ENCODE results near the gene FCRLA. TPM values are rescaled to one million over a fixed set of nuclear protein-coding genes. Genes with fewer than 3 reads are reported as not detected.
A peak's percentile ranks its signal among the peaks of the same experiment; 100 is the strongest.

Gene FCRLA
- total RNA-seq, 1 experiment from 2014 or later: not detected

DNA sequence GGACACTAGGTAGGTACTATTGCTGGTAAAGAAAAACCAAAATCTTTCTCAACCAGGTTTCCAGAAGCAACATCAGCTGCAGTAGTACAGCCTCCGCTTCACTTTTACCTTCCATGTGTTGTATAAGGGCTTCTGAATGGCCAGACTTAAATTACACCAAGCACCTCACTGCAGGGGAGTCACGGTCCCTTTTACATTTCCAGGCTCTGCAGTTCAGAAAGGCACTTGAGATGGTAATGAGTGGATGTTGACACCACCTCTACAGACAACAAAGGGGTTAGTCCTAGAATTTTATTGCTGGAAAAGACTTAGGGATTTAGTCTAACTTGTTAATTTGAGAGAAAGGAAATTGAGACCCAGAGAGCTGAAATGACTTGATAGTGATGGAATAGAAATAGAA is 30.6 kb downstream of the FCRLA start:
- TF ChIP-seq, protein P1, sequence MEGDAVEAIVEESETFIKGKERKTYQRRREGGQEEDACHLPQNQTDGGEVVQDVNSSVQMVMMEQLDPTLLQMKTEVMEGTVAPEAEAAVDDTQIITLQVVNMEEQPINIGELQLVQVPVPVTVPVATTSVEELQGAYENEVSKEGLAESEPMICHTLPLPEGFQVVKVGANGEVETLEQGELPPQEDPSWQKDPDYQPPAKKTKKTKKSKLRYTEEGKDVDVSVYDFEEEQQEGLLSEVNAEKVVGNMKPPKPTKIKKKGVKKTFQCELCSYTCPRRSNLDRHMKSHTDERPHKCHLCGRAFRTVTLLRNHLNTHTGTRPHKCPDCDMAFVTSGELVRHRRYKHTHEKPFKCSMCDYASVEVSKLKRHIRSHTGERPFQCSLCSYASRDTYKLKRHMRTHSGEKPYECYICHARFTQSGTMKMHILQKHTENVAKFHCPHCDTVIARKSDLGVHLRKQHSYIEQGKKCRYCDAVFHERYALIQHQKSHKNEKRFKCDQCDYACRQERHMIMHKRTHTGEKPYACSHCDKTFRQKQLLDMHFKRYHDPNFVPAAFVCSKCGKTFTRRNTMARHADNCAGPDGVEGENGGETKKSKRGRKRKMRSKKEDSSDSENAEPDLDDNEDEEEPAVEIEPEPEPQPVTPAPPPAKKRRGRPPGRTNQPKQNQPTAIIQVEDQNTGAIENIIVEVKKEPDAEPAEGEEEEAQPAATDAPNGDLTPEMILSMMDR (IDR thresholded peaks at IDR 0.05; ENCODE audit: unreplicated experiment): no peak
- peaks cover 40% of the 10 kb centered on the region for H3K4me1 Mint-ChIP-seq (ENCODE audit: low read depth, unreplicated experiment)
- BruUV-seq (replicated peaks): no TSS peak
- no peak overlapping the region for H3K4me3 Mint-ChIP-seq (ENCODE audit: low read depth, unreplicated experiment)
- no peaks in the 10 kb centered on the region for H3K9me3 Mint-ChIP-seq (ENCODE audit: low read depth, unreplicated experiment)
- CTCF ChIA-PET: interaction anchor here (0.6 to 2.7 kb wide), 5 partner anchors 10 to 282 kb away, joined by 3 to 10 read pairs (median 5); no protein-coding TSS in a partner anchor
- no peak for DNase-seq
- intact Hi-C loops (cut with micrococcal nuclease; ENCODE audit: unreplicated experiment): loop anchor here (1.0 kb wide), 1 partner anchor 12 kb away; no protein-coding TSS in a partner anchor
- no peaks in the 10 kb centered on the region for H3K27me3 Mint-ChIP-seq (ENCODE audit: unreplicated experiment)
- H3K27ac Mint-ChIP-seq (ENCODE audit: unreplicated experiment): no peak overlapping the region
- peaks cover 5% of the 10 kb centered on the region for H3K36me3 Mint-ChIP-seq (ENCODE audit: insufficient read depth, unreplicated experiment)

DNA sequence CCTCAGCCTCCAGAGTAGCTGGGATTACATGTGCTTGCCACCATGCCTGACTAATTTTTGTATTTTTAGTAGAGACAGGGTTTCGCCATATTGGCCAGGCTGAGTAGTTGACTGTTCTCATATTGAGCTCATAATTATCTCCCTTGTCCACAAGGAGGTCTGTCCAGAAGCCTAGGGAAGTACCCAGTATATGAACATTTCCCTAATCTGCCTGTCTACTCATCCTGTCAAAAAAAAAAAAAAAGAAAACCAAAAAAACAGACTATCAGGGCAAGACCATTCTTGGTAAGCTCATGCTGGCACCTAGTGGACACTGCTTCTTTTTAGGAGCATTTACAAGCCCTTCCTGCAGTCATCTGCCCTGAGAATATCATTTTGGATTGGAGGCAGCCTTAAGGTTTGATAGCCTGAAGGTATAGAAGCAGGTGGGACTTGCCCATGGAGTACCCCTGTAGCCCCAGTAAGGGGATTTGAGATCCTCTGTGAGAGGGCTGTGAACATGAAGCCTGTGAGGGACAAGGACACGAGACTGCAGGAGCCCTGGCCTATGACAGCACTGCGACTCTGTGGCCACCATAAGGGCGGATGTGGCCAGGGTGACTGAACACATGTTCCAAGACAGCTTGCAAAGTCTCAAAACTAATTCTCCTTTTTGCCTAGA is 31.7 kb downstream of the FCRLA start:
- DNase-seq: peak; percentile 51
- no peak overlapping the region for H3K27ac Mint-ChIP-seq (ENCODE audit: unreplicated experiment)
- no TSS peak for BruUV-seq (replicated peaks)
- CTCF ChIA-PET: interaction anchor here (0.6 to 1.5 kb wide), 8 partner anchors 12 to 281 kb away, joined by 3 to 10 read pairs (median 4); no protein-coding TSS in a partner anchor
- H3K27me3 Mint-ChIP-seq (ENCODE audit: unreplicated experiment): no peaks in the 10 kb centered on the region
- peaks cover 5% of the 10 kb centered on the region for H3K36me3 Mint-ChIP-seq (ENCODE audit: insufficient read depth, unreplicated experiment)
- no peak overlapping the region for H3K4me3 Mint-ChIP-seq (ENCODE audit: low read depth, unreplicated experiment)
- no peaks in the 10 kb centered on the region for H3K9me3 Mint-ChIP-seq (ENCODE audit: low read depth, unreplicated experiment)
- intact Hi-C loops (cut with micrococcal nuclease; ENCODE audit: unreplicated experiment): no loop called here
- TF ChIP-seq, protein P1 (IDR thresholded peaks at IDR 0.05; ENCODE audit: unreplicated experiment): peak; percentile 44
- peaks cover 36% of the 10 kb centered on the region for H3K4me1 Mint-ChIP-seq (ENCODE audit: low read depth, unreplicated experiment)

DNA sequence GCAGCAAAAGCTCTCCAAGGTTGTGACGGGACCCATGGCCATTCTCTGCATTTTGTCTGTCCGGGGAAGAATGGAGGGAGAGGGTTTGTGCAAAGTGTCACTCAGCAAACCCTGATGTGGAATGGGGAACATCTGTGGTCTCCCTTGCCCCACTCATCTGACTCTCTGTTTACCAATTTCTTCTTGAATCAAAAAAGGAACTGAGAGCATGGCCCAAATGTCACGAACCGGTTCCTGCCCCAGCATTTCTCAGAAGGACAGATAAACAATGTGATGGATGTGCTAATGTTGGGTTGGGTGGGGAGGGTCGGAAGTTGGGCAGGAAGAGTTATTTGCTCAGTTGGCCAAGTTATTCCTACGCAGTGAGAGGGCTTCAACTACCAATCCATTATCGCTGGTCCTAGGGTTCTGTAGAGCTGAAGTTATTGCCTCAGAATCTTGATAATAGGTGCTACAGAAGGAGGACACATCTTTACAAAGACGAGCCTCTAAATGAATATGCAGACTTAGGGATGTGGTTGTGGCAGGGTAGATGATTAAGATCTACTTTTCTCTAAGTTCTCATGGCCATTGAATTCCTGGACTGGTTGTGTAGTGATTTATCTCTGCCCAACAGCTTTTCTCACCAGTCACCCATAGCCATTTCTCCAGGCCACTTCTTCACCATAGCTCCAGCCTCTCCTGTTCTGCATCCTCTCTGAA is 33.0 kb downstream of the FCRLA start:
- no peak overlapping the region for H3K4me3 Mint-ChIP-seq (ENCODE audit: low read depth, unreplicated experiment)
- intact Hi-C loops (cut with micrococcal nuclease; ENCODE audit: unreplicated experiment): loop anchor here (10.0 kb wide), 2 partner anchors 175 to 535 kb away; partner anchors contain the start of gene NDUFS2
- TF ChIP-seq, protein P1 (IDR thresholded peaks at IDR 0.05; ENCODE audit: unreplicated experiment): no peak
- CTCF ChIA-PET: no interaction called here
- peaks cover 38% of the 10 kb centered on the region for H3K4me1 Mint-ChIP-seq (ENCODE audit: low read depth, unreplicated experiment)
- no peak for DNase-seq
- H3K9me3 Mint-ChIP-seq (ENCODE audit: low read depth, unreplicated experiment): no peaks in the 10 kb centered on the region
- no peak overlapping the region for H3K27ac Mint-ChIP-seq (ENCODE audit: unreplicated experiment)
- no TSS peak for BruUV-seq (replicated peaks)
- H3K36me3 Mint-ChIP-seq (ENCODE audit: insufficient read depth, unreplicated experiment): peaks cover 5% of the 10 kb centered on the region
- H3K27me3 Mint-ChIP-seq (ENCODE audit: unreplicated experiment): no peaks in the 10 kb centered on the region

DNA sequence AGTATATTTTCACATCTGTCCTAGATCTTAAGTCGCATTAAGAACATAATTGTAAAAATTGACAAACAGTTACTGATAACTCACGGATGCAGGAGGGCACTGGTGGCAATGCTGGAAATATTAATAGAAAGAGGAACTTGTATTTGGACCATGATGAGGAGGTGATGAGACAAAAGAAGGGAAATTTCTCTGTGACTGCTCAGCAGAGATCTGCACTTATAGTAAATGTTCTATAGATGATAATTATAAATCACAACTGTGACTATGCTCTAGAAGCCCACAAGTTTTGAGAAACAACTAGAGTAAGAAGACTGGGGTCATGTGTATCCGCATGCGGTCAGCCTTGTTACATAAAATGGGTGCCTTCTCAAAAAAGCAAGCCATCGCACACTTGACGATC is 33.9 kb downstream of the FCRLA start:
- no TSS peak for BruUV-seq (replicated peaks)
- DNase-seq: no peak
- Mint-ChIP-seq H3K4me1 (ENCODE audit: low read depth, unreplicated experiment) (peaks cover 36% of the 10 kb centered on the region), H3K27ac (ENCODE audit: unreplicated experiment) (no peak overlapping the region), H3K4me3 (ENCODE audit: low read depth, unreplicated experiment) (no peak overlapping the region), H3K36me3 (ENCODE audit: insufficient read depth, unreplicated experiment) (peaks cover 5% of the 10 kb centered on the region), H3K9me3 (ENCODE audit: low read depth, unreplicated experiment) (no peaks in the 10 kb centered on the region), H3K27me3 (ENCODE audit: unreplicated experiment) (peaks cover 7% of the 10 kb centered on the region)
- TF ChIP-seq, protein P1 (IDR thresholded peaks at IDR 0.05; ENCODE audit: unreplicated experiment): no peak
- CTCF ChIA-PET: interaction anchor here (1.0 to 1.6 kb wide), 4 partner anchors 9 to 296 kb away, joined by 4 to 11 read pairs (median 6); partner anchors contain the start of gene DUSP12
- intact Hi-C loops (cut with micrococcal nuclease; ENCODE audit: unreplicated experiment): loop anchor here (1.0 to 10.0 kb wide), 4 partner anchors 94 to 536 kb away; partner anchors contain the start of gene NDUFS2
